ENCODE results near the gene PHACTR1. TPM values are rescaled to one million over a fixed set of nuclear protein-coding genes. Genes with fewer than 3 reads are reported as not detected.

The PHACTR1 gene
- total and polyA plus RNA-seq, 12 donors = 0.77 to 16.0 (median 3.5) TPM

- TF ChIP-seq CTCF (IDR thresholded peaks at IDR 0.05) (no peak), POLR2A (IDR thresholded peaks at IDR 0.05) (no peak)
- intact Hi-C loops (cut with DNase I) = no loop called here
- no peak overlapping the region for H3K27ac ChIP-seq
- H3K4me1 ChIP-seq (replicated peaks in 1 of 2) = no peaks in the 10 kb centered on the region
- no peaks in the 10 kb centered on the region for H3K27me3 ChIP-seq
- no peak overlapping the region for H3K4me3 ChIP-seq
- 64 to 77% (median 72%) methylated on average over 8 of the region's 8 CpGs for WGBS, 4 donors
- H3K9me3 ChIP-seq (replicated peaks in 1 of 3) = no peaks in the 10 kb centered on the region
- DNase-seq = no peak
- no peaks in the 10 kb centered on the region for H3K36me3 ChIP-seq (replicated peaks in 1 of 2)
These were observed 566.0 kb downstream of the PHACTR1 start for GRCh38 chr6:13282393-13283069.

GRCh38 chr6:13283331-13283730 is 566.8 kb downstream of the PHACTR1 start:
- TF ChIP-seq CTCF (IDR thresholded peaks at IDR 0.05) (no peak), POLR2A (IDR thresholded peaks at IDR 0.05) (no peak)
- DNase-seq = no peak
- intact Hi-C loops (cut with DNase I) = no loop called here
- WGBS, 4 donors = 93 to 97% (median 95%) methylated on average over 13 to 14 of the region's 14 CpGs
- H3K4me1 ChIP-seq (replicated peaks in 1 of 2) = no peaks in the 10 kb centered on the region
- no peaks in the 10 kb centered on the region for H3K9me3 ChIP-seq (replicated peaks in 1 of 3)
- no peak overlapping the region for H3K4me3 ChIP-seq
- H3K27me3 ChIP-seq = no peaks in the 10 kb centered on the region
- no peak overlapping the region for H3K27ac ChIP-seq
- no peaks in the 10 kb centered on the region for H3K36me3 ChIP-seq (replicated peaks in 1 of 2)

GRCh38 chr6:13284646-13285045 is 568.1 kb downstream of the PHACTR1 start:
- WGBS, 4 donors = 78 to 97% (median 86%) methylated on average over 4 to 6 of the region's 6 CpGs
- TF ChIP-seq POLR2A (IDR thresholded peaks at IDR 0.05) (no peak), CTCF (IDR thresholded peaks at IDR 0.05) (no peak)
- H3K27ac ChIP-seq = no peak overlapping the region
- no peak overlapping the region for H3K4me3 ChIP-seq
- H3K36me3 ChIP-seq (replicated peaks in 1 of 2) = no peaks in the 10 kb centered on the region
- H3K9me3 ChIP-seq (replicated peaks in 1 of 3) = no peaks in the 10 kb centered on the region
- intact Hi-C loops (cut with DNase I) = no loop called here
- H3K27me3 ChIP-seq = no peaks in the 10 kb centered on the region
- no peak for DNase-seq
- H3K4me1 ChIP-seq (replicated peaks in 1 of 2) = no peaks in the 10 kb centered on the region

- Histone ChIP-seq H3K36me3 (replicated peaks in 1 of 2) (no peaks in the 10 kb centered on the region), H3K4me3 (no peak overlapping the region), H3K27ac (no peak overlapping the region), H3K9me3 (replicated peaks in 1 of 3) (no peaks in the 10 kb centered on the region), H3K4me1 (replicated peaks in 1 of 2) (no peaks in the 10 kb centered on the region), H3K27me3 (no peaks in the 10 kb centered on the region)
- intact Hi-C loops (cut with DNase I) = no loop called here
- no peak for DNase-seq
- no peak for TF ChIP-seq CTCF (IDR thresholded peaks at IDR 0.05)
- no peak for TF ChIP-seq POLR2A (IDR thresholded peaks at IDR 0.05)
- 71 to 82% (median 78%) methylated on average over 2 of the region's 2 CpGs for WGBS, 4 donors
These were observed 569.1 kb downstream of the PHACTR1 start for GRCh38 chr6:13285705-13286104.
